ENCODE results near the gene CADM1.
"Not testable (repeated sequence)": the region's sequence is repeated elsewhere in the genome, so short reads cannot be mapped to it uniquely, and the experiment has no call there.

Gene CADM1

DNA sequence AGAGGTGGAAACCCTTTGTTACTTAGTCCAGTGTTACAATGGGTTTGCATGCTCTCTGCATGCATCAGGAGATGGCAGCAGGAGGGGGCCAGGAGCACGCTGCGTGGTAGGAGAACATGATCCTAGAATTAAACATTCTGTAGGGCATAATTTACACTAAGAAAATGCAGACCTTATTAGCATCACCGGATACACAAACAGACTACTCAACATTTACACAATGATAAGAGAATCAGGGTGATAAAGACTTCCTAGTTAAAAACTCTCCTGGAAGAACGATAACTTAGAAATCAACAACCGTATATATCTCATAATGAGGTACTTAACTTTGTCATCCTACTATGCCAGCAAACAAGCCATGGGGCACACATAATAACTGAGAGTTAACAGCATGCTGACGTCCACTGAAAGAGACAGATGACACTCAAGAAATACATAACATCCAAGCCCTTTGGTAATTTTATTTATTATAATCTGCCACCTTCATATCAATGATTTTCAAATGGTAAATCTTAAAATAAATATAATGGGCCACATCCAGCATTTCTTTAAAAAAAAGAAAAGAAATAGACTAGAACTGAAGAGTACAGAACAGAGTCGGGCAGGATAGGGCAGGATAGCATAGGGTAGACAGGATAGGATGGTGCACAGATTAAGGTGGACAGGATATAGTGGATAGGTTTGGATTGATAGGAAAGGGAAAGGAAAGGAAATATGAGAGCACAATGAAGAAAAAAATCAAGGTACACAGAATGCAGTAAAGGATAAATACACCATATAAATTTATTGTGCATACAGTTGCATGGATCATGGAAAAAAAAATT is 27.5 kb downstream of the CADM1 start:
- DNase-seq (ENCODE audit: low spot score): no peak

DNA sequence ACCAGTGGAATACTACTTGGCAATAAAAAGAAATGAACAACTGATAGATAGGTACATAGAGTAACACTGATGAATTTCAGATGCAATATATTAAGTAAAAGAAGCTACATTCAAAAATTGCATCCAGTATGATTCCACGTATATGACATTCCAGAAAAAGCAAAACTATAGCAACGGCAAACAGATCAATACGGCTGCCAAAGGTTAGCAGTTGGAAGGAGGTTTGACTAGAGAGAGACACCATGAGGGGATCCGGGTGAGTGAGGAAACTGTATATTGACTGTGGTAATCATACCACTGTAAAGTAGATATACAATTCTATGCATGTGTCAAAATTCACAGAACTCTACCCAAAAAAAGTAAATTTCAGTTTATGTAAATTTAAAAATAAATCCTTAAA is 28.7 kb downstream of the CADM1 start:
- no peak for DNase-seq (ENCODE audit: low spot score)

DNA sequence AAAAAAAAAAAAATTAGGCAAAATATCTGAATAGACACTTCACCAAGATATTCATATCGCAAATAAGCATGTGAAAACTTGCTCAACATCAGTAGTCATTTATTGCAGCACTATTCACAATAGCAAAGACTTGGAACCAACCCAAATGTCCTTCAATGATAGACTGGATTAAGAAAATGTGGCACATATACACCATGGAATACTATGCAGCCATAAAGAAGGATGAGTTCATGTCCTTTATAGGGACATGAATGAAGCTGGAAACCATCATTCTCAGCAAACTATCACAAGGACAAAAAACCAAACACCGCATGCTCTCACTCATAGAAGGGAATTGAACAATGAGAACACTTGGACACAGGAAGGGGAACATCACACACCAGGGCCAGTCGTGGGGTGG is 29.9 kb downstream of the CADM1 start:
- not testable (repeated sequence) for DNase-seq (ENCODE audit: low spot score)

DNA sequence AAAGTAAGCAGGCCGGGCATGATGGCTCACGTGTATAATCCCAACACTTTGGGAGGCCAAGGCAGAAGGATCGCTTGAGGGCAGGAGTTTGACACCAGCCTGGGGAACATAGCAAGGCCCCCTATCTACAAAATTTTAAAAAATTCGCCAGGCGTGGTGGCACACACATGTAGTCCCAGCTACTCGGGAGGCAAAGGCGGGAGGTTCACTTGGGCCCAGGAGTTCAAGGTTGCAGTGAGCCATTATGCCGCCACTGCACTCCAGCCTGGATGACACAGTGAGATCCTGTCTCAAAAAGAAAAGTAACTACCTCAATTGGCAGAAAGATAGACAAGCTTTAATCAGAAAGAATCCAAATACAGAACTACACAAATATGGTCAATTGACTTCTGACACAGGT is 31.0 kb downstream of the CADM1 start:
- no peak for DNase-seq (ENCODE audit: low spot score)

DNA sequence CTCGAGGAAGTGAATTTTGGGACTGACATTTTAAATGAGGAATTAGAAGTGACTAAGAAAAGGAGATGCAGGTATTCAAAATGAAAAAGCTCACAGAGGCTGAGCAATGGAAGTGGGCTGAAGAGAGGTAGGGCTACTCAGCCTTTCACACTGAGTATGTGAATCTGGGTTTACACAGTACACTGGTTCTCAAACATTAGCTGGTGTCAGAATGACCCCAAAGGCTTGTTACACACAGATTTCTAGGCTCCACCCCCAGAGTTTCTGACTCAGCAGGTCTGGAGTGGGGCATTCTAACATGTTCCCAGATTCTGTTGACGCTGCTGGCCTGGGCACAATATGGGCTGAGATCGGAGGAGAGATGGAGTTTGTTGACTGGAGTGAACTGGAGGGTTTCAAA is 32.8 kb downstream of the CADM1 start:
- no peak for DNase-seq (ENCODE audit: low spot score)

DNA sequence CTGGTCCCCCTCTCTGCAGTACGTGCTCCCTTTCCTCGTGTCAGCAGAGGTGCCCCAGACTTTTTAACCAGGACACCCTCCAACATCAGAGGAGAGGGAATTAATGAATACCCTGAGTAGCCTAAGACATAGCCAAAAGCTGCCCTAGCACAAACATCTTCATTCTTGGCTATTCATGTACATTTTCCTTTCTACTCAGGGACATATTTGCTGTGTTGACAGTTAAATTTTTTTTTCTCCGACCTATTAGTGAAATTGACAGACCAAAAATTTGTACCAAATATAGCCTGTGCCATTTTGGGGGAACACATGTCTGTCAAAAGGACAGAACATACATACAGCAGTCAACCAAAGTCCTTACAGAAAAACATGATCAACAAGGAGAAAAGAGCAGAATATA is 33.3 kb downstream of the CADM1 start:
- DNase-seq (ENCODE audit: low spot score): no peak

DNA sequence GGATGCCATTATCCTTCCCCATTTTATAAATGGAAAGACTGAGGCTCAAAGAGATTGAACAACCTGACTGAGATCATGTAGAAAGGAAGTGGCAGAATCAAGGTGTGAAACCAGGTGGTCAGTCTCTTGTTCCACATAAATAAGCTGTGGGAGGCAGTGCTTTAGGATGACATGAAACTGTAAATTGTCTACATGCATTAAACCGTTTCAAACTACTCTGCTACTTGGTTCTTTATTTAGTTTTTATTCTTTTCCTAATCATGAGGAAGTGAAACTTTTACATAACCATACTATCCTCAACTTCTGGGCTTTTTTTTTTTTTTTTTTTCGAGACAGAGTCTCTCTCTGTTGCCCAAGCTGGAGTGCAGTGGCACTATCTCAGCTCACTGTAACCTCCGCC is 34.9 kb downstream of the CADM1 start:
- DNase-seq (ENCODE audit: low spot score): no peak

DNA sequence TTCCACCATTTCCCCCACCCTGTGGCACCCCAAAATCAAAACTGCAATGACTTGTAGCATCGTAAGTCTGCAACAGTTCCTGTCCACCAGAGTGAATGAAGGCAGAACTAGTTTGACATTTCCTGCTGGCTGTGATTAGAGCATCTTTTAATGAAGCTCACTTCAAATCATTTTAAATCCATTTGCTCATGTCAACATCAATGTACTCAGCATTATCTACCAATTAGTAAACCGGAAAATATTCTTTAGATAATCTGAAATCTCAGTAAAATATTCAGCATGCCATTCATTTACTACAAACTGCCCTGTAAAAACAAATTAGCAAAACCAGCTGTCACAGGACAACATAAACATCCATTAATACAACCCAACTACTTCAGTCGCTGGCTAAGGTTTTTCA is 38.1 kb downstream of the CADM1 start:
- no peak for DNase-seq (ENCODE audit: low spot score)

DNA sequence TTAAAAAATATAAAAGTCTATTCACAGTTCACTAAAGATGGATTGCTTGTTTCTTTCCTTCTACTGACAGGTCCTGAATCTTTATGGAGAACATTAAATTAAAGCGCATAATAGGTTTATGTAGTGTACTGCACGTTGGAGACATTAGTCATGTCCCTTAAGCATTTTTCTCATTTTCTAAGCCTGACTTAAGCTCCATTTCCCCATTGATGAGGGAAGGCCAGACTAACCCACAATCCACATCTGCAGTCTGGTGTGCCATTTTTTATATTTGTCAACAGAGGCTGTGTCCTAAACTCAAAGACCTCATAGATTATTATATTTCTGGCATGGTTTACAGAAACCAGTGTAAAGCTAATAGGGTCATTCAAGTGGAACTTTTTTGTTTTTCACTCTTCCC is 39.9 kb downstream of the CADM1 start:
- DNase-seq (ENCODE audit: low spot score): no peak

DNA sequence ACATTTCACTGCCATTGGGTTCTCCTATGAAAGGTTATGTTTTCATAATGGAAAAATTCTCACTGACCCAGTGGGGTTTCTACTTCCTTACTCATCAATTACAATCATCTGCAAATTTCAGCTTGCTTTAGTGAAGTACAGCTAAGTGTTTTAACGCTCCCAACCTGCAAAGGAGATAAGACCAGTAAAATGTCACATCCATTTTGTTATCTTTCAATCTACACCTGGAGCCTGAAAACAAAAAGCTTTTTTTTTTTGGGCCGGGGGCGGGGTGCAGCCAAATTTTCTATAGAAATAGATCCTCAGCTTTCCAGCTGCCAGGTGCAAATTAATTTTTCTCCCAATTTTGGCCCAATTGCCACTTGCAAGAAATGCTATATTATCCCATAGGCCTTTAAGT is 40.6 kb downstream of the CADM1 start:
- DNase-seq (ENCODE audit: low spot score): no peak

DNA sequence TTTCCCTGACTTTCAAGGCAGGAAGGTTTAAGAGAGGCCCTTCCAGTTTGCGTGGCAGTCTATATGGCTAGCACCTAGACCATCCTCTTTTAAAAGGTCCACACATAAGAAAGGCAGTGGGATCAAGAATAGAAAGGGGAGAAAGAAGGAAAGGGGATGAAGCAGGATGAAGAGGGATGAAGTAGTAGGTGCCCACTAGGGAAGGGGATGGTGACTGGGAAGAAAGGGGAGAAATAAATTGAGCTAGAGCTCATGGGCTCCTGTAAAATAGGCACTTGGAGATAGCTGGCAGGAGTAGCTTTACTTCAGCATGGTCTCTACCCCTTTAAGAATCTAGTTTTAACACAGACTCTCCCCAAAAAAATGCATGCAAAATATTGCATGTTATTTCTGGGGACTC is 41.5 kb downstream of the CADM1 start:
- no peak for DNase-seq (ENCODE audit: low spot score)

DNA sequence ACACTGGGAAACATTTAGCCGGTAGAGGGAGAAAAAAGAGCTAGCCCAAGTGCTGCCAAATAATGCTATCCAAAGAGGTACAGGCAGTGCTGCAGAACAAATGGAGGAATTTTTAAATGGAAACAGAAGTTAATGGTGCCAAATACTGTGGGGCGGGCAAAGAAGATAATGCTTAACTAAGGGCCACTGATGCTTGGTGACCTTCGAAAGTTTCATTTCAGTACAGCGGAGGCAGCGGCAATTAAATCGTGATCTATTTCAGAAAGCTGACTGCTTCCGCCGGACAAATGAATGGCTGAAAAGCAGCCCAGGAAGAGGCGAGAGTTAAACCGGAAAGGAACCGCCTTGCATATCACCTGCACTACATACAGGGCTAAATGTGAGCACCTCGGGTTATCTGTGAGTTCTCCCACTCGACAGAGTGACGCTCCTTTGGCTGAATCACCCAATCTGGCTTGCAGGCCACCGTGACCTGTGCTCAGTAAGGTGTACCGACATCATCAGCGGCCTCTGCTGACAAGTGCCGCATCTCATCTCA is 42.1 kb downstream of the CADM1 start:
- DNase-seq (ENCODE audit: low spot score): no peak

DNA sequence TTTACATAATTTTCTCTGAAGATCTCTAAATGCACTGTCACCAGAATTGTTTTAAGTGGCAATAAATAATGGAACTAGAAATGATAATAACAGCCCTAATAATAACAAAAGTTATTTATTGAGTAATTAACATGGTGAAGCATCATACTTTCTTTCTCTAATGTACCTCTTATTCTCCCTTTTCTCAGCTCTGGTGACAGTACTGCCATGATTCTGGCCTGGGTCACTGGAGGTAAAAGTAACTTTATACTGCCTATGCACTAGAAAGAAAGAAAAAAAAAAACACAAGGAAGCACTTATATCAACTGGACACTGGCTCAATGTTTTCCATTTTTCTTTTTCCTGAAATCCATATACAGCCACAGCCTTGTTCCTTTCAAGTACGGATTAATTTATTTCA is 43.7 kb downstream of the CADM1 start:
- DNase-seq (ENCODE audit: low spot score): no peak

DNA sequence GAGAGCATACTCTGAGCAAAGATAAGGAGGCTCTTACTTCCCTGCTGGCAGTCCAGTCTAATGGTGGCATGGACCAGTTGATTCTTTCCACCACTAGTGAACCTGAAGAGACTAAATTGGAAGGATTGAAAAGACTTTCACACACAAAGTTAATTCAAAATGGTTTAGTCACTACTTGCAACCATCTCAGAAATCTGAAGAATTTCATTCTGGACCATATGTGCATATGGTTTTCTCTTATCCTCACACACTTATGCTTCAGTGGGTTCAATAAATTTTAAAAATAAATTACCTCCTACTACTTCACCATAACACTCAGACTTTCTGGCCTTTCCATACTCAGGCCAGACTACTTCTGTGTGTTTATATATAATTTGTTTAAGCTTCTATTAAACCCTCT is 44.7 kb downstream of the CADM1 start:
- no peak for DNase-seq (ENCODE audit: low spot score)

DNA sequence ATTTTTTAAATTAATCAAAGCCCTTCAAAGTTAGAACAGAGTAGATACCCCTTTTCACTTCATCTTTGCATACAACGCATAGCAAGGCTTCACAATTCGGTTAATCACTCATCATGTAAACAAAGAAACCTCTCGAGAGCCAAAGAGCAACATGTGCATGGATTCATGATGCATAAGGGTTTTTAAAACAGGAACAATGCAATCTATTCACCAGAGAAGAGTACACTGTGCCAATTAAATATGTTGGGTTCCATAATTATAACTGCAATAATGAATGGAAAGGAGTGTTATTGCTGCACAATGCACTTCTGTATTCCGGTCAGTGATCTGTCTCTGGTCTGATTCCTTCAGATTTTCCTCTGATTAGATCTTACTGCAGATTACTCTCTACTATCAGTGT is 45.3 kb downstream of the CADM1 start:
- no peak for DNase-seq (ENCODE audit: low spot score)

DNA sequence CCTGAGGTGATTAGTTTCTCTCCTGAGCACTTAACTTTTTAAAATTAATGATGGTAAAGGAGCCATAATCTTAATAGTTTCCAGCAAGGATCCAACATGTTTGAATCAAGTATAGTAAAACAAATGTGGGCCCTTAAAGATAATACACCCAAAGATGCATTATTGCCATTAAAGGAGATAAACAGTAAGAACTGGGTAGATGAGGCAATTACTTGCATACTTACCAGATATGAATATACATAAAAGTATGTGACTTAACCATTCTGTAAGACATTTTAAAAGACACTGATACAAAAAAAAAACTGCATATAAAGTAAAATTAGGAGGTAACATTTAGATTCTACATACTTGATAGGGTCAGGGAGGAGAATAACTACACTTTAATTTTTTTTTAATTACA is 48.2 kb downstream of the CADM1 start:
- no peak for DNase-seq (ENCODE audit: low spot score)

DNA sequence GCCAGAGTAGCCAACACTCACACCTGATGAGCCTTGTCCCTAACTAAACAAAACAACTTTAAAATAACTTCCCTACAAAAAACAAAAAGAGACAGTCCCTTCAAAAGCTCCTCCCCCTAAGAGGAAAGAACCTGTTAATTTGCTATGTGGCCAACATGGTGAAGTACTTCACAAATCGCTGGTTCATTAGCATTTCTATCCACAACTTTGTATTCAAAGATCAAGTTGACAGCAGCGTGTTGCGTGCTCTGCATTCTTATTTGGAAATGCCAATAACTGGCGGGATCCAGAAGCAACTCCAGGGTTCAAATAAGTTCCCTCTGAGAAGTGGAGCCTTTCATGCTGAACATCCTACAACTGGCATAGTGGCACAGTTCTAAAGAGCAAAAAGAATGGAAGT is 48.6 kb downstream of the CADM1 start:
- DNase-seq (ENCODE audit: low spot score): peak; percentile 13

DNA sequence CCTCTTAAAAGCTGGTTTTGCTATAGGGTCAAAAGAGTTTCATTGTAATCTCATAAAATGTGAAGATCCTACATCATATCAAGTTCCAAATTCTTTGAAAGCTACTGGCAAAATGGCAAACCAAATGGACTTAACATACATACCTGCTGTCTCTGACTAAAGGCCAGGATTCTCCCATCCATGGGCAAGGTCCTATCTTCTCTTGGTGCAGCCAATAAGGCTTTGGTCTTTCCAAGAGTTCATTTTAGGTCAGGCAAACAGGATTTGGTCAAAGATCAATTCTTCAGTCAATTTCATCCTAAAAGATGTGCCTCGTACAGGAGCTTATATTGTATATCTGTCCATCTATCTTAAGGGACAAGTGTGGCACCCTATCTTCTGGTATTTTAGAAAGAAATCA is 49.7 kb downstream of the CADM1 start:
- DNase-seq (ENCODE audit: low spot score): no peak

DNA sequence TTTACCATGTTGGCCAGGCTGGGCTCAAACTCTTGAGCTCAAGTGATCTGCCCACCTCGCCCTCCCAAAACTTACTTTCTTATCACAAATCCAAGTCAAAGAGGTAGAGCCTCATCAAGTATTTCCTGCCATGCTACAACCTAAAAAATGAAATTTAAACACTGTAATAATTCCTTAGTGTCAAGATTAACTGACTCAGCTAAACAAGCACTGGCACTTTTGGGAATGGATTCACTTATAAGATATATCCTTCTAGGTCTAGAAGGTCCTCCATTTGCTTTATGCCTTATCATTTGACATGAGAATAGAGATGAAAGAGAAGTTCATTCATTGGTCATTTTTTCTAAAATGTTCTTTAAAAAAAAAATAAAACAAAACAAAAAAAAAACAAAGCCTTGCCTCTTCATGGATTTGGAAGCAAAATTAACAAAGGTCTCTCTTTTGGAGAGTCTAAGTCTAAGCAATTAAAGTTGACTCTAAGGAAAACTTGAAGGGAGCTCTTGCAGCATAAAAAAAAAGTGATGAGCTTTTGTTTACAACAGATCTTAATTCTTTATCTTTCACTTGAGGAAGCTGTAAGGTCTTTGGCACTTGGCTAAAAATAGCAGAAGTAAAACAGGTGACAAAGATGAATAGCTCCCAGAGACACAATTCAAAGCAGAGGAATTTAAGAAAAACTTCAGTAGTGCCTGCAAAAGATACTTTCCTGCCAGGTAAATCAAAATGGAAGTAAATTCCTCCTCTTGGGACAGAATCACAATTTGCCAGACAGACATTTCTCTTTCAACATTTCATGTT is 50.3 kb downstream of the CADM1 start:
- DNase-seq (ENCODE audit: low spot score): no peak

DNA sequence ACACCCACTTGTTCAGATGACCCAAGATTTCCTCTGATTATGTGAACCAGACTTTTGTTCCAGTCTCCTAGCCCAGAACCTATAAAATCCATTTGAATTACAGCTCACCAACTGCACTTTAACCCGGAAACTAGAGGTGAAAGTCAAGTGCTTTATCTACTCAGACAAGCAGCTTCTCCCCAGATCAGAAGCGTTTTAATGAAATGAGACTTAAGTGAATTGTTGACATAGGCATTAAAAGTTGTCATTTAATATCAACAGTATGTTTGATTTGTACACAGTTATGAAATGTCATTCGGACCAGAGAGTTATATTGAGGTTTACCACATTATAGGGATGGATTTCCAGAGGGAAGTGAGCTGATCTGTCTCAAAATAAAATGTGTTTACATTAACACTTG is 52.0 kb downstream of the CADM1 start:
- DNase-seq (ENCODE audit: low spot score): no peak

DNA sequence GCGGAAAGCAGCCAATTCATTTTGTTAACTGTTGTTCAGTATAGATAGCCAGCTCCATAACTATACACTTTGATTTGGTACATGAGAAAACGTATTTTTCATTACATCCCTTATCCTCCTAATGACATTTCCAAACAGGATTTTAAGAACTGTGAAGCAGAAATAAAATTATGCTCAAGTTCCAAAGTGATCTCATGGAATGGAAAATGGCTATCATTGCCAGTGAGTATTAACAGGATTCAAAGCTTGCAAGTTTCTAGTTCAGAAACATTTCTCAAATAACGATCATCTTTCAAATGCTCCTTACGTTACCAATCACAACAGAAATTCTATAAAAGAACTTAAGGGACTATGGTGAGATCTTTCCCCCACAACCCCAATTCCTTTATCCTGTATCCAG is 53.7 kb downstream of the CADM1 start:
- DNase-seq (ENCODE audit: low spot score): no peak

DNA sequence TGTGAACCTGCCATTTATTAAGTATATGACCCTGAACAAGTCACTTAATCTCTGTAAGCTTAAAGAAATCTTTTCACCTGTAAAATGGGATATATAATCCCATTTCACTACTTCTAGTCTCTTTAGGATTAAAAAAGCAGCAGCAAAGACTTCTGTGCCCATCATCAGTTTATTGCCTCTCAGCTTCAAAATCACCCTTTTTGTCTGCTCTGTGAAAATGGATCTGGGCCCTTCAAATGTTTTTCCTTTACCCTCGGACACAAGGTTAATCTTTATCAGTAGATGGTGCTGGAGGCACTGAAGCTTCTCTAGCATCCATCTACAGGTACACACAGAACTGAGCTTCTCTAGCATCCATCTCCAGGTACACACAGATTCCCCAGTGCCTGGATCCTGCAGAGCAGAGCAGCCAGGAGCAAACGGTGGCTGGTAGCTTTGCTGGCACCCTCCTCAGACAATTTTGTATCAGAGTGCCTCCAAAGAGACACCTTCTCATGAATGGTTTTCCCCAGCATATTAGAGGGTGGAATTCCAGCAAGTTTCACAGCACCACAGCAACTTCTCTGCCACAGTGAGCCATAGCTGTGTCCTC is 56.8 kb downstream of the CADM1 start:
- no peak for DNase-seq (ENCODE audit: low spot score)

DNA sequence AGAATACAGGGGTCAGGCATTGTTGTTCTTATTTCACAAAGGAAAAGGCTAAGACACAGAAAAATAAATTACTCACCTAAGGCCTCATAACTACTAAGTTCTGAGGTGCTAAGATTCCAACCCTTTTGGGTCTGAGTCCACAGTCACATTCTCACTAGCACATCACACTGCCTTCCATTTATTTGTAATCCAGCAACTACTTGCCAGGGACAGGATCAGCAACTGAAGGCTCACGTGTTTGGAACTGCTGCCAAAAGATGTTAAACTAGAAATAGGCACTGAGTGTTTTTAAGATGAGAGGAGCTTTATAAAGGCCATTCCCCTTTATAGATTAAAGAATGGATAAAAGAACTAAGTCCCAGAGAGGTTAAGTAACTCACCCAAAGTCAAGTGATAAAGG is 58.0 kb downstream of the CADM1 start:
- no peak for DNase-seq (ENCODE audit: low spot score)

Measured in iPS-NIHi11 (cell line).